HG03159 (cell line): ENCODE data around the gene ENO2.
"Not testable (repeated sequence)": the region's sequence is repeated elsewhere in the genome, so short reads cannot be mapped to it uniquely, and the experiment has no call there.

ENCODE experiments used
- ATAC-seq: cut with Tn5 transposase; IDR thresholded peaks from one replicate; pipeline ENCODE4 v1.9.1; 2021; ENCODE audit warnings: mild to moderate bottlenecking, moderate library complexity; ENCODE audit not compliant: unreplicated experiment

The ENO2 gene

GRCh38 chr12:6886206-6886999 lies 28.0 kb upstream of the ENO2 start:
- ATAC-seq: not testable (repeated sequence)

GRCh38 chr12:6887460-6887859 lies 26.9 kb upstream of the ENO2 start:
- ATAC-seq: no peak

GRCh38 chr12:6888360-6888759 lies 26.0 kb upstream of the ENO2 start:
- no peak for ATAC-seq

- not testable (repeated sequence) for ATAC-seq
Measured at GRCh38 chr12:6888794-6889193, 25.6 kb upstream of the ENO2 start.

GRCh38 chr12:6889775-6890573 lies 24.4 kb upstream of the ENO2 start:
- ATAC-seq: not testable (repeated sequence)

GRCh38 chr12:6890789-6891645 lies 23.4 kb upstream of the ENO2 start:
- peak; percentile 89 for ATAC-seq

GRCh38 chr12:6891646-6892001 lies 22.8 kb upstream of the ENO2 start:
- no peak for ATAC-seq

- ATAC-seq: not testable (repeated sequence)
Measured at GRCh38 chr12:6892683-6893082, 21.7 kb upstream of the ENO2 start.

GRCh38 chr12:6894321-6894720 lies 20.1 kb upstream of the ENO2 start:
- no peak for ATAC-seq

GRCh38 chr12:6896846-6897435 lies 17.4 kb upstream of the ENO2 start:
- ATAC-seq: no peak

GRCh38 chr12:6899427-6899826 lies 15.0 kb upstream of the ENO2 start:
- ATAC-seq: no peak

- no peak for ATAC-seq
Measured at GRCh38 chr12:6899837-6900519, 14.4 kb upstream of the ENO2 start.

GRCh38 chr12:6902448-6902847 lies 11.9 kb upstream of the ENO2 start:
- ATAC-seq: no peak

GRCh38 chr12:6903722-6904121 lies 10.7 kb upstream of the ENO2 start:
- ATAC-seq: no peak

GRCh38 chr12:6904280-6905276 lies 9.8 kb upstream of the ENO2 start, which contains the start of gene LRRC23:
Gene LRRC23 (plus strand): TSS chr12:6904822. CDS start chr12:6905634, 812 bp downstream.
- peak; percentile 95 for ATAC-seq

- ATAC-seq: no peak
Measured at GRCh38 chr12:6905414-6906040, 8.9 kb upstream of the ENO2 start.

GRCh38 chr12:6908141-6908540 lies 6.2 kb upstream of the ENO2 start:
- ATAC-seq: not testable (repeated sequence)

- no peak for ATAC-seq
Measured at GRCh38 chr12:6909421-6910145, 4.8 kb upstream of the ENO2 start.
